ENCODE data around the gene KNDC1.
"Not testable (repeated sequence)": the region's sequence is repeated elsewhere in the genome, so short reads cannot be mapped to it uniquely, and the experiment has no call there.

KNDC1 gene

GRCh38 chr10:133263674-133264073 lies 103.7 kb downstream of the KNDC1 start:
- DNase-seq, result no peak

- DNase-seq, result peak; percentile 59
These were observed 104.4 kb downstream of the KNDC1 start for GRCh38 chr10:133264461-133264860.

- not testable (repeated sequence) for DNase-seq
These were observed 105.0 kb downstream of the KNDC1 start for GRCh38 chr10:133265052-133265451.

- DNase-seq, result no peak
These were observed 106.2 kb downstream of the KNDC1 start for GRCh38 chr10:133266056-133266795.

GRCh38 chr10:133267293-133267692 lies 107.3 kb downstream of the KNDC1 start:
- no peak for DNase-seq

- no peak for DNase-seq
These were observed 107.8 kb downstream of the KNDC1 start for GRCh38 chr10:133267829-133268228.

- no peak for DNase-seq
These were observed 108.5 kb downstream of the KNDC1 start for GRCh38 chr10:133268532-133268931.

GRCh38 chr10:133269367-133269766 lies 109.3 kb downstream of the KNDC1 start:
- DNase-seq, result no peak

GRCh38 chr10:133270204-133270603 lies 110.2 kb downstream of the KNDC1 start:
- no peak for DNase-seq

- no peak for DNase-seq
These were observed 110.8 kb downstream of the KNDC1 start for GRCh38 chr10:133270773-133271297.

- DNase-seq, result no peak
These were observed 111.7 kb downstream of the KNDC1 start for GRCh38 chr10:133271521-133272300.

- DNase-seq, result no peak
These were observed 112.4 kb downstream of the KNDC1 start for GRCh38 chr10:133272301-133272963.

GRCh38 chr10:133272964-133273420 lies 113.0 kb downstream of the KNDC1 start:
- no peak for DNase-seq

GRCh38 chr10:133273534-133274143 lies 113.6 kb downstream of the KNDC1 start:
- DNase-seq, result no peak

- peak; percentile 88 for DNase-seq
These were observed 115.0 kb downstream of the KNDC1 start for GRCh38 chr10:133274751-133275683.

- DNase-seq, result peak; percentile 62
These were observed 115.7 kb downstream of the KNDC1 start for GRCh38 chr10:133275684-133276092.
